Skeletal muscle tissue (tissue), 4 donors: Measurements from ENCODE around the gene ZNF628. TPM values are rescaled to one million over a fixed set of nuclear protein-coding genes. Genes with fewer than 3 reads are reported as not detected.
"Not testable (repeated sequence)": the region's sequence is repeated elsewhere in the genome, so short reads cannot be mapped to it uniquely, and the experiment has no call there.

Experiments
- H3K27ac ChIP-seq: one replicate; pipeline ENCODE4 v1.7.0; 2013; ENCODE audit warnings: mild to moderate bottlenecking, low read depth, low read length, inconsistent platforms
- H3K27me3 ChIP-seq, 3 donors: one replicate each; pipeline ENCODE4 v1.7.0; 2013; ENCODE audit warnings: low read length in 3 of 3; ENCODE audit not compliant: control insufficient read depth in 3 of 3, insufficient read depth in 3 of 3
- H3K36me3 ChIP-seq, 3 donors: one replicate each; pipeline ENCODE4 v1.7.0; 2013; ENCODE audit warnings: low read length in 3 of 3; ENCODE audit not compliant: control insufficient read depth in 3 of 3, insufficient read depth in 3 of 3
- H3K4me1 ChIP-seq, 3 donors: one replicate each; pipeline ENCODE4 v1.7.0; 2013; ENCODE audit warnings: low read length in 3 of 3, mild to moderate bottlenecking in 3 of 3; ENCODE audit not compliant: control insufficient read depth in 3 of 3, insufficient read depth in 3 of 3
- H3K4me3 ChIP-seq, 3 donors: one replicate each; pipeline ENCODE4 v1.7.0; 2013; ENCODE audit warnings: low read length in 3 of 3
- H3K9ac ChIP-seq, 3 donors: one replicate each; pipeline ENCODE4 v1.7.0; 2013; ENCODE audit warnings: low read length in 3 of 3, mild to moderate bottlenecking in 3 of 3, moderate library complexity in 2 of 3, low read depth in 1 of 3
- H3K9me3 ChIP-seq, 3 donors: one replicate each; pipeline ENCODE4 v1.7.0; 2013; ENCODE audit warnings: low read length in 3 of 3; ENCODE audit not compliant: control insufficient read depth in 3 of 3
- total RNA-seq: library from RNA; depleted of rRNA; stranded (reverse); fragments of >200 nt; gene quantifications from one replicate; pipeline ENCODE4 v1.2.3, GENCODE V29; 2014
- donor health status: Osteomylitis.

The ZNF628 gene
- total RNA-seq, 1 donor from 2014 or later, result 0.52 TPM

DNA sequence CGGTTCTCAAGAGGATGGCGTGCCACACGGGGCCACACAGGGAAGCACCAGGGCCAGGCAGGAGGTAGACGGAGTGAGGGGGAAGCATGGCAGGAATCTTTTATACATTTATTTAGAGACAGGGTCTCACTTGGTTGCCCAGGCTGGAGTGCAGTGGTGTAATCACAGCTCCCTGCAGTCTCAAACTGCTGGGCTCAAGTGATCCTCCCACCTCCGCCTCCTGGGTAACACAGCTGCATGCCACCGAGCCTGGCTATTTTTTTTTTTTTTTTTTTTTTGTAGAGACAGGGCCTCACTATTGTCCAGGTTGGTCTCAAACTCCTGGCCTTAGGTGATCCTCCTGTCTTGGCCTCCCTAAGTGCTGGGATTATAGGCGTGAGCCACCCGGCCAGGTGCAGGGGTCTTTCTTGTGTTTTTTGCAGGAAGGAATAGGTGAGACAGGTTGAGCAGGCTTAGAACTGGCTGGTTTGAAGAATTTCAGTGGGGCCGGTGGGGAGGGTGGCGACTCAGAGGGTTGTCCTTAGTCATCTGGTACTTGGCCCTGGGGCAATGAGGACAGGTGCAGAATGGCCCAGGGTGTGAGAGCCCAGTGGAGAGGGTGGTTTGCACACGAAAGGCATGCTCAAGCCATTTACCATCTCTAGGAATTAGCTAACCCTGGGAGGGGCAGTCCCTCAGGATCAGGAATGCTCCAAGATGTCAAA is 19.4 kb downstream of the ZNF628 start:
- Histone ChIP-seq H3K27ac (no peak overlapping the region), H3K4me1 (peaks cover 6 to 10% (median 7%) of the 10 kb centered on the region in 3 donors)

DNA sequence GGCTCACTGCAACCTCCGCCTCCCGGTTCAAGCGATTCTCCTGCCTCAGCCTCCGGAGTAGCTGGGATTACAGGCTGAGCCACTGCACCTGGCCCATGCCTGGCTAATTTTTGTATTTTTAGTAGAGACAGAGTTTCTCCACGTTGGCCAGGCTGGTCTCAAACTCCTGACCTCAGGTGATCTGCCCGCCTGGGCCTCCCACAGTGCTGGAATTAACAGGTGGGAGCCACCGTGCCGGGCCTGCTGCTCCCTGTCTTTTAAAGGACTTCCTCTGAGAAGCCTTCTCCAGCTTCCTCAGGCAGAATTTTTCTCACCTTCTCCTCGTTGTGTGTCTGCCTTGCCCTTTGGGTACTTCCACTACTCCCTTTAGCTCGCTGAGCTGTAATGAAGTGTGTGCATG is 20.4 kb downstream of the ZNF628 start:
- H3K27me3 ChIP-seq, result peaks cover 2 to 20% (median 13%) of the 10 kb centered on the region in 3 donors
- not testable (repeated sequence) for H3K4me3 ChIP-seq, H3K9me3 ChIP-seq, H3K9ac ChIP-seq, H3K27ac ChIP-seq
- peaks cover 6 to 10% (median 7%) of the 10 kb centered on the region in 3 donors for H3K4me1 ChIP-seq
- peaks cover 0 to 11% (median 0%) of the 10 kb centered on the region in 3 donors for H3K36me3 ChIP-seq

More for the DNA sequence above, 19.4 kb downstream of the ZNF628 start:
- Histone ChIP-seq H3K9me3 (no peaks in the 10 kb centered on the region), H3K4me3 (no peak overlapping the region), H3K36me3 (peaks cover 0 to 7% (median 0%) of the 10 kb centered on the region in 3 donors), H3K27me3 (peaks cover 2 to 27% (median 23%) of the 10 kb centered on the region in 3 donors), H3K9ac (no peak overlapping the region)

DNA sequence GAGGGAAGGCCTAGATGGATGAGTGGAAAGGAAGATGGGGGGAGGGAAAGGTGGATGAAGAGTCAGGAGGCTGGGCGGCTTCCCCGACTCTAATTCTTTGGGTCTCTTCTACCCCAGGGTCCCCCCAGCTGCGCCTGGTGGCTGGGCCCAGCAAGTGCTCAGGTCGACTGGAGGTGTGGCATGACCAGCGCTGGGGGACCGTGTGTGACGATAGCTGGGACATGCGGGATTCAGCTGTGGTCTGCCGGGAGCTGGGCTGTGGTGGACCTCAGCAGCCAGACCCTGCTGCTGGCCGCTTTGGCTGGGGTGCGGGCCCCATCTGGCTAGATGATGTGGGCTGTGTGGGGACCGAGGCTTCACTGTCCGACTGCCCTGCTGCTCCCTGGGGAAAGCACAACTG is 21.3 kb downstream of the ZNF628 start:
- no peak overlapping the region for H3K4me3 ChIP-seq
- H3K4me1 ChIP-seq, result peaks cover 6 to 10% (median 7%) of the 10 kb centered on the region in 3 donors
- no peaks in the 10 kb centered on the region for H3K9me3 ChIP-seq
- H3K27me3 ChIP-seq, result peaks cover 2 to 14% (median 7%) of the 10 kb centered on the region in 3 donors
- peaks cover 0 to 11% (median 0%) of the 10 kb centered on the region in 3 donors for H3K36me3 ChIP-seq
- H3K27ac ChIP-seq, result no peak overlapping the region
- no peak overlapping the region for H3K9ac ChIP-seq

DNA sequence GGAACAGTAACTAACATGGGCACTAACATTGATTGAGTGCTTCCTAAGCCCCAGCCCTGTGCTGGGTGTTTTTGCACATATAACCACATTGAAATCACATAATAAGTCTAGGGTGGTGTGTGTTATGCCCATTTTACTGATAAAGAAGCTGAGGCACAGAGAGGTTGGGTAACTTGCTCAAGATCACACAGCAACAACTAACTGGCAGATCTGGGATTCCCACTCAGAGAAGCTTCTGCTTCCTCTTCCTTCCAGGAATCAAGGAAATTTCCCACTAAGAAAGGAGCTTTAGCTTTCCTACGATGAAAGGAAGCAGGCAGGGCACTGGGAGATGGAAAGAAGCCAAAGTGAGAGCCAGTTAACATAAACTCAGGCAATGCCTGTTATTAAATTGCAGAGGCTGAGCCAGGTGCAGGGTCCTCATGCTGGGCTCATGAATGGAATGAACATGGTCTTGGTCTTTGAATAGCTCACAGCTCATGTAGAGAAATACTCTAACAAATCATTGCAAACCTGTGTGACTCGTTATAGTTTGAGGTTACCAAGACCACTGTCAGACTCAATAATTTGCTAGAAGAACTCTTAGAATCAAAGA is 21.9 kb downstream of the ZNF628 start:
- H3K36me3 ChIP-seq, result peaks cover 0 to 11% (median 0%) of the 10 kb centered on the region in 3 donors
- peak overlapping the region in 1 of 3 donors; percentile 4 for H3K9ac ChIP-seq
- no peak overlapping the region for H3K27ac ChIP-seq
- no peak overlapping the region for H3K4me3 ChIP-seq
- H3K4me1 ChIP-seq, result peaks cover 2 to 9% (median 5%) of the 10 kb centered on the region in 3 donors
- peaks cover 2 to 10% (median 5%) of the 10 kb centered on the region in 3 donors for H3K27me3 ChIP-seq
- H3K9me3 ChIP-seq, result no peaks in the 10 kb centered on the region

DNA sequence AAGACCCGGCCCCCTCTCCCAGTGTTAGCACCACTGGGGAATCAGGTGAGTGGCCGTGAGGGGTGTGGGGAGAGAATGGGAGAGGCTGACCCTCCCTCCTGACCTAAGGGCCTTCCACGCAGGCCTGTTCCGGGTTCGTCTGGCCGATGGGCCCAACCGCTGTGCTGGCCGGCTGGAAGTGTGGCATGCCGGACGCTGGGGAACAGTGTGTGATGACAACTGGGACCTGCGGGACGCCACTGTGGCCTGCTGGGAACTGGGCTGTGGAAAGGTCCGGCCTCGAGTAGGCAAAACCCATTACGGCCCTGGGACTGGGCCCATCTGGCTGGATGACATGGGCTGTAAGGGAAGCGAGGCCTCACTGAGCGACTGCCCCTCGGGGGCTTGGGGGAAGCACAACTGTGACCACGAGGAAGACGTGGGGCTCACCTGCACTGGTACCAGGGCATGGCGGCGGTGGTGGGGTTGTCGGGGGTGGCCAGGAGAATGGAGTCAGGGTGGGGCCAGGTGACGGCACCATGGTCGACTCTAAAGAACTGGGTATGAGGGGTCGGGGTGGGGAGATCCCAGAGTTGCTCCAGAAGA is 24.0 kb downstream of the ZNF628 start:
- Histone ChIP-seq H3K27ac (no peak overlapping the region), H3K4me1 (peaks cover 5 to 9% (median 8%) of the 10 kb centered on the region in 3 donors), H3K27me3 (peaks cover 0 to 9% (median 7%) of the 10 kb centered on the region in 3 donors), H3K4me3 (no peak overlapping the region), H3K9ac (no peak overlapping the region), H3K36me3 (peaks cover 0 to 11% (median 0%) of the 10 kb centered on the region in 3 donors), H3K9me3 (no peaks in the 10 kb centered on the region)

DNA sequence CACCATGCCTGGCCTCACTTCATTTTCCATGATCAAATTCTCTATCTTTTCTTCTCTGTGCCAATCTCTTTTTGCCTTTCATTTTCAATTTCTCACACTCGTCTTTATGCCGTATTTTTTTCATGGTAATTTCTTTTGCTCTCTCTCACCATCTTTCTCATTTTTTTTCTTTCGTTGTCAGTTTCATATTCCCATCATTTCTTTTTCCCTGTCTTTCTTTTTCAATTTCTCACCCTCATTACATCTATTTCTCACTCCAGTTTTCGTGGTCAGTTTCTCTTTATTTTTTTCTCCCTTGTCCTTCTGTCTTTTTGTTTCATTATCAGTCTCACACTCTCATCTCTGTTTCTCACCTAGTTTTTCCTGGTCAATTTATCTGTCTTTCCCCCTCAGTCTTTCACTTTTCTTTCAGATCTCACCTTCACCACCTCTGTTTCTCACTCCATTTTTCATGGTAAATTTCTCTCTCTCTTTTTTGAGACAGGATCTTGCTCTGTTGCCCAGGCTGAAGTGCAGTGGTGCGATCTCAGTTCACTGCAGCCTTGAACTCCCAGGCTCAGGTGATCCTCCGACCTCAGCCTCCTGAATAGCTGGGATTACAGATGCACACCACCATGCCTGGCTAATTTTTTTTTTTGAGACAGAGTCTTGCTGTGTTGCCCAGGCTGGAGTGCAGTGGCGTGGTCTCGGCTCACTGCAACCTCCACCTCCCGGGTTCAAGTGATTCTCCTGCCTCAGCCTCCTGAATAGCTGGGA is 26.0 kb downstream of the ZNF628 start:
- Histone ChIP-seq H3K4me1 (peaks cover 5 to 9% (median 8%) of the 10 kb centered on the region in 3 donors), H3K9me3 (no peaks in the 10 kb centered on the region), H3K27ac (no peak overlapping the region), H3K9ac (no peak overlapping the region), H3K4me3 (no peak overlapping the region), H3K36me3 (peaks cover 0 to 11% (median 0%) of the 10 kb centered on the region in 3 donors), H3K27me3 (peaks cover 0 to 10% (median 8%) of the 10 kb centered on the region in 3 donors)

DNA sequence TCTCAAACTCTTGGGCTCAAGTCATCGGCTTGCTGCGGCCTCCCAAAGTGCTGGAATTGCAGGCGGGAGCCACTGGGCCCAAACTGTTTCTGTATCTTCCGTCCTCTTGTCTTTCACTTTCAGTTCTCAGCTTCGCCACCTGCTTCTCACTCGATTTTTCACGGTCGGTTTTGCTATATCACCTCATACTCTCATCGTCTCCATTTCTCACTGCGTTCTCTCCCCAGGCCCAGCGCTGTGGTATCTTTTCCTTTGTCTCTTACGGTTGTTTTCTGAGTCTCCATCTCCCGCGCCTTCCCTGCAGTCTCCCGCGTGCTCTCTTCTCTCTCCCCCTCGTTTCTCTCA is 26.7 kb downstream of the ZNF628 start:
- H3K4me1 ChIP-seq, result peaks cover 5 to 9% (median 8%) of the 10 kb centered on the region in 3 donors
- no peak overlapping the region for H3K4me3 ChIP-seq
- no peaks in the 10 kb centered on the region for H3K9me3 ChIP-seq
- peaks cover 0 to 11% (median 0%) of the 10 kb centered on the region in 3 donors for H3K36me3 ChIP-seq
- H3K27ac ChIP-seq, result no peak overlapping the region
- no peak overlapping the region for H3K9ac ChIP-seq
- H3K27me3 ChIP-seq, result peaks cover 0 to 10% (median 8%) of the 10 kb centered on the region in 3 donors

DNA sequence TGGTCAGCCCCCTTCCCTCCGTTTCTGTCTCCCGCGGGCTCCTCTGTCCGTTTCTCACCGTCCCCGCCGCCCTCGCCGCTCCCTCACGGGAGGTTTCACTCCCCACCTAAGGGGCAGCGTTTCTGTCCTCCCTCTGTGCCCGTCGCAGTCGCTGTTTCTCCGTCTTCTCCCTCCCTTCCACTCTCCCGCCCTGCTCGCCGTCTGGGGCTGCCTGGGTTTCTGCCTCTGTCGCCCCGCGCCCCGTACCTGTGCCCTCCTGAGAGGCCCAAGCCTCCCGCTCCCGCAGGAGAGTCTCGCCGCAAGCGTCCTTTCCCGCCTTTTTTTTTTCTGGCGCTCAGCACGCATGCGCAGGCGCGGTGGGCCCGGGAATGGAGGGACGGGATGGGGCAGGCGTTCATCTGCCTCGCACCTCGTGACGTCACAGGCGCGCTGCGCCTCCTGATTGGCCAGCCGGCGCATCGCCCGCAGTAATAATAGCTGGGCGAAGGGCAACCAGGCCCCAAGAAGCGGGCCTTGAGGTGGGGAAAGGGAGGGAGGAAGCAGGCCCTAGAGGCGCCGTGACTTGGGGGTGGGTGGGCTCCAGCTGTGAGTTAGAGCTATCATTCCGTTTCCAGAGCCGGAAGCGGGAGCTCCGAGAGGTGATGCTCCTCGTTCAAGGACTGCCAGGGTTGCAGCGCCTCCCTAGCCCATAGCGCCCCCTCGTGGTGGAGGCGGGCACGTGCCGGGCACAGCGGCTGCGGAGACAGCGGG is 27.3 kb downstream of the ZNF628 start:
- H3K4me3 ChIP-seq, result peak overlapping the region; percentile 64 to 69 (median 68)
- H3K9me3 ChIP-seq, result no peaks in the 10 kb centered on the region
- peaks cover 5 to 9% (median 8%) of the 10 kb centered on the region in 3 donors for H3K4me1 ChIP-seq
- peaks cover 0 to 11% (median 0%) of the 10 kb centered on the region in 3 donors for H3K36me3 ChIP-seq
- no peak overlapping the region for H3K27ac ChIP-seq
- H3K27me3 ChIP-seq, result peaks cover 0 to 10% (median 8%) of the 10 kb centered on the region in 3 donors
- peak overlapping the region in 2 of 3 donors; percentile 6 to 33 for H3K9ac ChIP-seq

DNA sequence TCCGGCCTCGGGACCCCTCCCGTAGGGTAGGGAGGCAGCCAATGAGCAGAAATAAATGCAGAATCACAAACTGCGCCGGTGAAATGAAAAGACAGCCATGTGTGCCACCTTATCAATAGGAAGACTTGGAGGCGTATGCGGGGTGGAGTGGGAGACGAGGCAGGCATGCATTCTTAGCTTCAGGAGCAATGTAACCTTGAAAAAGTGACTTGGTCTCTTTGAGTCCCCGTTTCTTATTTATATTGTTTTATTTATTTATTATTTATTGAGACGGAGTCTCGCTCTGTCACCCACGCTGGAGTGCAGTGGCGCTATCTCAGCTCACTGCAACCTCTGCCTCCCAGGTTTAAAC is 27.8 kb downstream of the ZNF628 start:
- Histone ChIP-seq H3K9me3 (no peaks in the 10 kb centered on the region), H3K4me3 (peak overlapping the region in 2 of 3 donors; percentile 68 to 69), H3K27ac (no peak overlapping the region), H3K4me1 (peaks cover 5 to 9% (median 8%) of the 10 kb centered on the region in 3 donors), H3K9ac (peak overlapping the region in 2 of 3 donors; percentile 6 to 33), H3K27me3 (peaks cover 0 to 10% (median 8%) of the 10 kb centered on the region in 3 donors), H3K36me3 (peaks cover 0 to 11% (median 0%) of the 10 kb centered on the region in 3 donors)
